Gastroesophageal sphincter (tissue), 4 donors: ENCODE measurements around the gene NIM1K. TPM values are rescaled to one million over a fixed set of nuclear protein-coding genes. Genes with fewer than 3 reads are reported as not detected.

ENCODE experiments used
- ATAC-seq: fragments of 150-250 bp; one replicate; pipeline ENCODE4 v1.9.1; 2016; ENCODE audit warnings: mild to moderate bottlenecking, moderate library complexity
- H3K27ac ChIP-seq, 4 donors: fragments of 200-600 bp; sonication (generic) in 3 of 4; 1 replicate in 3 of 4; 2 replicates in 1 of 4; pipeline ENCODE4 v1.5.1; 2016 to 2019
- H3K27me3 ChIP-seq: fragments of 200-600 bp; sonication (generic); one replicate; pipeline ENCODE4 v1.5.1; 2019
- H3K36me3 ChIP-seq, 2 donors: fragments of 200-600 bp; sonication (generic); one replicate each; pipeline ENCODE4 v1.5.1; 2019; ENCODE audit warnings: control low read depth in 1 of 2
- H3K4me1 ChIP-seq, 3 donors: fragments of 200-600 bp; sonication (generic); 1 replicate in 2 of 3; 2 replicates in 1 of 3; pipeline ENCODE4 v1.5.1; 2016 to 2019; ENCODE audit warnings: control low read depth in 2 of 3
- H3K4me3 ChIP-seq, 2 donors: fragments of 200-600 bp; sonication (generic); one replicate each; pipeline ENCODE4 v1.5.1; 2019; ENCODE audit warnings: mild to moderate bottlenecking in 1 of 2, moderate library complexity in 1 of 2
- H3K9me3 ChIP-seq, 3 donors: fragments of 200-600 bp; sonication (generic); one replicate each; pipeline ENCODE4 v1.5.1; 2017 to 2019; ENCODE audit warnings: control low read depth in 2 of 3
- CTCF ChIP-seq, 4 experiments: fragments of 200-600 bp in 2 of 4; fragments of 450-650 bp in 2 of 4; sonication (generic) in 1 of 4; IDR thresholded peaks; one replicate each; pipeline ENCODE4 v1.5.1; 2017 to 2019; ENCODE audit warnings: antibody characterized with exemption in 4 of 4, mild to moderate bottlenecking in 2 of 4, moderate library complexity in 2 of 4
- EP300 ChIP-seq: sonication (generic); formaldehyde crosslinking; IDR thresholded peaks from one replicate; pipeline ENCODE4 v1.6.1; 2017; ENCODE audit warnings: antibody characterized with exemption, mild to moderate bottlenecking
- POLR2A ChIP-seq, 2 donors: fragments of 450-650 bp; IDR thresholded peaks; one replicate each; pipeline ENCODE4 v1.6.1; 2017; ENCODE audit warnings: antibody characterized with exemption in 2 of 2, mild to moderate bottlenecking in 2 of 2, moderate library complexity in 1 of 2
- POLR2AphosphoS5 ChIP-seq: sonication (generic); formaldehyde crosslinking; IDR thresholded peaks from one replicate; pipeline ENCODE4 v1.6.1; 2017; ENCODE audit warnings: antibody characterized with exemption
- WGBS, 2 donors: methylation state at CpG; one replicate each; pipeline ENCODE4 v1.1.5; 2018; ENCODE audit warnings: low coverage in 1 of 2; 5-methylcytosine and 5-hydroxymethylcytosine counted together
- total RNA-seq, 4 donors: library from RNA; depleted of rRNA; stranded (reverse); fragments of >200 nt; gene quantifications; one replicate each; pipeline ENCODE4 v1.1.0, GENCODE V29; 2016

The NIM1K gene
- total RNA-seq, 4 donors from 2014 or later = 0.94 to 1.9 (median 1.2) TPM

- Histone ChIP-seq H3K4me1 (peaks cover 2 to 40% (median 10%) of the 10 kb centered on the region in 3 donors), H3K4me3 (peak within 1 kb of the TSS; percentile 74 to 87), H3K27ac (peak within 1 kb of the TSS; percentile 78 to 91 (median 90)), H3K9me3 (no peaks in the 10 kb centered on the region), H3K36me3 (no peaks in the 10 kb centered on the region), H3K27me3 (no peaks in the 10 kb centered on the region)
- peak; percentile 98 for ATAC-seq
- TF ChIP-seq EP300 (no peak), POLR2AphosphoS5 (peak; percentile 93), POLR2A (IDR thresholded peaks at IDR 0.05) (peak; percentile 87 to 88), CTCF (IDR thresholded peaks at IDR 0.05) (no peak)
- WGBS, 2 donors = 0 to 1% methylated on average over 7 to 21 of the region's 70 CpGs
Measured at GRCh38 chr5:43313035-43313853, 121.2 kb downstream of the NIM1K start, which contains the start of gene HMGCS1. Gene HMGCS1, minus strand, starts transcription at chr5:43313412. Its CDS starts 14,447 bp downstream, at chr5:43298965.

- TF ChIP-seq CTCF (IDR thresholded peaks at IDR 0.05) (no peak), POLR2A (IDR thresholded peaks at IDR 0.05) (no peak), EP300 (no peak), POLR2AphosphoS5 (no peak)
- H3K4me3 ChIP-seq = peak overlapping the region; percentile 41 to 74
- H3K4me1 ChIP-seq = peaks cover 2 to 38% (median 10%) of the 10 kb centered on the region in 3 donors
- no peaks in the 10 kb centered on the region for H3K36me3 ChIP-seq
- no peaks in the 10 kb centered on the region for H3K27me3 ChIP-seq
- peak overlapping the region; percentile 30 to 90 (median 83) for H3K27ac ChIP-seq
- 28 to 33% methylated on average over 5 to 8 of the region's 8 CpGs for WGBS, 2 donors
- no peak for ATAC-seq
- no peaks in the 10 kb centered on the region for H3K9me3 ChIP-seq
Measured at GRCh38 chr5:43313854-43314457, 121.9 kb downstream of the NIM1K start.

GRCh38 chr5:43314724-43315123 is 122.7 kb downstream of the NIM1K start:
- H3K4me1 ChIP-seq = peaks cover 2 to 31% (median 10%) of the 10 kb centered on the region in 3 donors
- no peaks in the 10 kb centered on the region for H3K36me3 ChIP-seq
- no peak overlapping the region for H3K4me3 ChIP-seq
- H3K9me3 ChIP-seq = no peaks in the 10 kb centered on the region
- no peak overlapping the region for H3K27ac ChIP-seq
- TF ChIP-seq POLR2A (IDR thresholded peaks at IDR 0.05) (no peak), CTCF (IDR thresholded peaks at IDR 0.05) (no peak), POLR2AphosphoS5 (no peak)
- WGBS, 2 donors = 93 to 94% methylated on average over 6 of the region's 6 CpGs
- no peaks in the 10 kb centered on the region for H3K27me3 ChIP-seq
- no peak for ATAC-seq

GRCh38 chr5:43315263-43315662 is 123.2 kb downstream of the NIM1K start:
- Histone ChIP-seq H3K4me3 (no peak overlapping the region), H3K4me1 (peaks cover 2 to 25% (median 10%) of the 10 kb centered on the region in 3 donors), H3K27ac (no peak overlapping the region), H3K27me3 (no peaks in the 10 kb centered on the region), H3K9me3 (no peaks in the 10 kb centered on the region), H3K36me3 (no peaks in the 10 kb centered on the region)
- TF ChIP-seq POLR2AphosphoS5 = no peak
- TF ChIP-seq CTCF (IDR thresholded peaks at IDR 0.05) = no peak
- no peak for TF ChIP-seq POLR2A (IDR thresholded peaks at IDR 0.05)
- TF ChIP-seq EP300 = no peak
- no peak for ATAC-seq
- WGBS, 2 donors = 83 to 91% methylated on average over 7 to 8 of the region's 8 CpGs
